HG02759 (cell line): ENCODE results near the gene RAP2A.

Source experiments
- ATAC-seq: cut with Tn5 transposase; IDR thresholded peaks from one replicate; pipeline ENCODE4 v1.9.1; 2021; ENCODE audit warnings: mild to moderate bottlenecking, moderate library complexity; ENCODE audit not compliant: unreplicated experiment

Gene RAP2A

GRCh38 chr13:97422118-97423054 is 11.6 kb upstream of the RAP2A start:
- ATAC-seq: no peak

GRCh38 chr13:97423300-97424045 is 10.5 kb upstream of the RAP2A start:
- no peak for ATAC-seq

GRCh38 chr13:97425590-97425989 is 8.4 kb upstream of the RAP2A start:
- ATAC-seq: no peak

- ATAC-seq: no peak
These were observed 7.3 kb upstream of the RAP2A start for GRCh38 chr13:97426695-97427094.

- ATAC-seq: no peak
These were observed 4.3 kb upstream of the RAP2A start for GRCh38 chr13:97429681-97430081.

GRCh38 chr13:97430296-97430695 is 3.7 kb upstream of the RAP2A start:
- ATAC-seq: no peak

- no peak for ATAC-seq
These were observed 2.7 kb upstream of the RAP2A start for GRCh38 chr13:97431171-97431764.

- no peak for ATAC-seq
These were observed 1.6 kb upstream of the RAP2A start for GRCh38 chr13:97432232-97432916.

GRCh38 chr13:97432917-97433726 is 847 bp upstream of the RAP2A start:
- ATAC-seq: peak; percentile 76

- peak; percentile 5 for ATAC-seq
These were observed 630 bp downstream of the RAP2A start for GRCh38 chr13:97434397-97435201.

GRCh38 chr13:97435323-97435722 is 1.4 kb downstream of the RAP2A start:
- no peak for ATAC-seq

GRCh38 chr13:97435794-97436193 is 1.8 kb downstream of the RAP2A start:
- ATAC-seq: no peak

- ATAC-seq: no peak
These were observed 2.9 kb downstream of the RAP2A start for GRCh38 chr13:97436845-97437244.

GRCh38 chr13:97437729-97438128 is 3.8 kb downstream of the RAP2A start:
- no peak for ATAC-seq

GRCh38 chr13:97438856-97439595 is 5.1 kb downstream of the RAP2A start:
- no peak for ATAC-seq

- no peak for ATAC-seq
These were observed 6.7 kb downstream of the RAP2A start for GRCh38 chr13:97440598-97441170.

- peak; percentile 64 for ATAC-seq
These were observed 7.4 kb downstream of the RAP2A start for GRCh38 chr13:97441368-97441767.

- no peak for ATAC-seq
These were observed 11.7 kb downstream of the RAP2A start for GRCh38 chr13:97445522-97446187.
